ENCODE results near the gene ACVRL1. TPM values are rescaled to one million over a fixed set of nuclear protein-coding genes. Genes with fewer than 3 reads are reported as not detected.

ACVRL1 gene
- total RNA-seq, 1 donor from 2014 or later: 37.1 TPM

- no peak for DNase-seq (ENCODE audit: low spot score)
Measured at GRCh38 chr12:51942056-51942455, 34.8 kb downstream of the ACVRL1 start.

GRCh38 chr12:51942501-51943000 is 35.2 kb downstream of the ACVRL1 start:
- no peak for DNase-seq (ENCODE audit: low spot score)

DNA sequence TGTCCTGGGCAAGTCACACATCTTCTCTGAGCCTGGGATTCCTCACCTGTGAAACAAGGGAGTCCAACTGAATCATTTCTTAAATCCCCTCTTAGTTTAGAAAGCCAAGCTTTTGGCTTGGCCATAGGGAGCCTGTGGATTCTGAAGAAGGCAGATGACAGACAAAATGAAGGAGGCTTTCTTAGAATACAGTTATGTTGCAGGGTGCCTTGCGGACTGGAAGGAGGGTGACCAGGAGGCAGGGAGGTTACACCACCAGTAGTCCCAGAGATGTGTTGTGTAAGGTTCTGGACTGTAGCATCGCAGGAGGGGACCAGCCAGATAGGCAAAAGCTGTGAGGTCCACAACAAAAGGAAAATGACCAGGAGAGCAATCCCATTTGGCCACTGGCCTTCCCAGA is 36.0 kb downstream of the ACVRL1 start:
- DNase-seq (ENCODE audit: low spot score): no peak

DNA sequence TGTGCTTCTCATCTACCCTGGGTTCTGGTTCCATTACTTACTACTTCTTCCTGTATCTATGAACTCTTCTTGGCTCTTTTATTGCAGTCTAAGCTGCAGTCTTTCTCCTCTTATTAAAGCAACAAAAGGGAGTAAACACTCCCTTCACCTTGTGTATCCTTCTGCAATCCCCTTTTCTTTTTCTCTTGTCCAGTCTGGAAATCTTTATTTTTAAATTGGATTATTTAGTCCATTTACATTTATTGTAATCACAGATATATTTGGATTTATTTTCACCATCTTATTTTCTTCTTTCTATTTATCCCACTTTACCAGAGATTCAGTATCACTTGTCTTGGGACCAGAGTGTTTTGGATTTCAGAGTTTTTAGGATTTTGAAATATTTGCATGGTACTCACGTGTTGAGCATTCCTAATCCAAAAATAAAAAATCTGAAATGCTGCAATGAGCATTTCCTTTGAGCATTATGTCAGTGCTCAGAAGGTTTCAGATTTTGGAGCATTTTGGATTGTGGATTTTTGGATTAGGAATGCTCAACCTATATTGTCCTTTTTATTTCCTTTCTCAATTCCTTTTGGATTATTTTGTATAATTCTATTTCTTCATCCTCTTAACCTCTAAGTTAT is 37.4 kb downstream of the ACVRL1 start:
- no peak for DNase-seq (ENCODE audit: low spot score)

GRCh38 chr12:51947246-51947996 is 40.1 kb downstream of the ACVRL1 start:
- no peak for DNase-seq (ENCODE audit: low spot score)

- DNase-seq (ENCODE audit: low spot score): no peak
Measured at GRCh38 chr12:51948066-51948465, 40.8 kb downstream of the ACVRL1 start.

DNA sequence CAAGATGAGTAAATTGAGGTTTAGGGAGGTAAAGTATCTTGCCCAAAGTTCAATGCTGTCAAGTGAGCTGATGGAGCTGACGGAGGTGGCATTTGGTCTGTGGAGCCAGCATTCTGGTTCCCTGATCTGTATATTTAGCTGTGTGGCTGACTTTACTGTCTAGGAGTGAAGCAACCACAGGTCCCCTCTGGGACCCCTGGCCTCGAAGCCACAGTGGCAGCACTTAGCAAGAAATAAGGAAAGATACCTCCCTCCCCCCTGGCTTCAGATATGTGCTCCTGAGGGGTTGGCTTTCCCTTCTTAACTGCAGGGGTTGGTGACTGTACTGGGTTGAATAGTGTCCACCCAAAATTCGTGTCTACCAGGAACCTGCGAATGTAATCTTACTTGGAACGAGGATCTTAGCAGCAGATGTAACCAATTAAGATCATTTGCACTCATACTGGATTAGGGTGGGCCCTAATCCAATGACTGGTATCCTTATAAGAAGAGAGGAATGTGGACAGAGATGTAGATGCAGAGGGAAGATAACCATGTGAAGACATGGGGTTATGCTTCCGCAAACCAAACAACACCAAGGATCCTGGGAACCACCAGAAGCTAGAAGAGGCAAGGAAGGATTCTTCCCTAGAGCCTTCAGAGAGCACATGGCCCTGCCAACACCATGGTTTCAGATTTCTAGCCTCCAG is 42.2 kb downstream of the ACVRL1 start:
- DNase-seq (ENCODE audit: low spot score): no peak

DNA sequence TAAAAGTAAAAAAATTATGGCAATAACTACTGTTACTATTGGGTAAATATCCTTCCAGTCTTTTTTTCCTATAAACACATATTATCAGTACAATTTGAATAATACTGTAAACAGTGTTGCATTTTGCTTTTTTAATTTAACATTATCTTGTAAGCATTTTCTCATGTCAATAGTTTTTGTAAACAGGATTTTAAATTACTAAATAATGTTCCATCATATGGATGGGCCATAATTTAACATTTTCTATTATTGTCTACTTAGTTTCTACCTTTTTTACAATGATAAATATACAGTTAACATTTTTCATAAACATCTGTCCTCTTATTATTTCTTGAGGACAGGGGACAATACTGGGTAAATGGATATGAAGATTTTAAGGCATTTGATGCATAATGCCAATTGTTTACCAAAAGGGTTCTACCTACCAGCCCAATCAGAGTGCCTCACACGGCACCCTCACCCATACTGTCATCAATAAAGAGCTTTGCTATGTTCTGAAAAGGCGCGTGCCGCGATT is 43.4 kb downstream of the ACVRL1 start:
- DNase-seq (ENCODE audit: low spot score): no peak

DNA sequence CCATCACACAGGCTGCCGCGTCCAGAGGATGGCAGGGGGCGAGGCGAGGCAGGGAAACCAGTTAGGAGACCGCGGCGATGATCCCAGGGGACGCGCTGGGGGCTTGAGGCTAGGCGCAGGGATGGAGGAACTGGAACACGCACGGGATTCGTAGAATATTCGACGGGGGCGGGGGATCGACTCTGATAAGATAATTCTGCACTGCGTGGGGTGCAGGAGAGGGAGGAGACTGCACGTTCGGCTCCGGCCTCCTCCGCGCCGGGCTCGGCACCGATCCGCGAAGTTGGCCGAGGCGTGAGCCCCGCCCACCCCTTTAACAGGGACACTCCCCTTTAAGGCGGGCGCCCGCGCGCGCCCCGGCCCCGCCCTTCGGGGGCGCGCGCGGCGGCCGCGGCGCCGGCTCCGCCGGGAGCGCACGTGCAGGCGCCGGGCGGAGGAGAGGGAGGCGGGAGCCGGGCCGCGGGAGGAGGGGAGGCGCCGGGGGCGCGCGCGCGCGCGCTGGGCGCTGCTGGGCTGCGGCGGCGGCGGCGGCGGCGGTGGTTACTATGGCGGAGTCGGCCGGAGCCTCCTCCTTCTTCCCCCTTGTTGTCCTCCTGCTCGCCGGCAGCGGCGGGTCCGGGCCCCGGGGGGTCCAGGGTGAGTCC is 44.0 kb downstream of the ACVRL1 start, which contains the start of gene ACVR1B:
Gene ACVR1B, plus strand, starts transcription at position 501 of the 644 bp plus-strand sequence. Its CDS starts 45 bp downstream, at position 546.
- DNase-seq (ENCODE audit: low spot score): peak; percentile 92

- peak; percentile 24 for DNase-seq (ENCODE audit: low spot score)
Measured at GRCh38 chr12:51951843-51952722, 44.8 kb downstream of the ACVRL1 start.

DNA sequence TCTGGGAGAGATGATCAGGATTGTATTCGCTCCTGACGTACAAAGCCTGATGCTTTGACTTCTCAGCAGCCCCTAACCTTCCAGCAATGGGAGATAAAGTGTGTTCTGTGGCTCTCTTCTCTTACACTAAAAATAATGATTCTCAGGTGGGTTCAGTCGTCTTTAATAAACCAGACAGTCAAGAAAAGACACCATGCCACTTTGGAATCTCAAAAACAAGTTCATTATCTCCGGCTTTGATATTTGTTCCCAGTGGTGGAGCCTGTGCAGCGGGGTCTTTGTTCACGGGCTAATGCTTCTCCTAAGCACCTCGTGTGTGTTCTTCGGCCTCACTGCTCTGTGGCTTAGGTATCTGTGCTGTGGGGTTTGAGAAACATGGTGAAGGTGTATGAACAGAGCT is 45.8 kb downstream of the ACVRL1 start:
- DNase-seq (ENCODE audit: low spot score): no peak

- DNase-seq (ENCODE audit: low spot score): no peak
Measured at GRCh38 chr12:51953864-51954263, 46.6 kb downstream of the ACVRL1 start.

DNA sequence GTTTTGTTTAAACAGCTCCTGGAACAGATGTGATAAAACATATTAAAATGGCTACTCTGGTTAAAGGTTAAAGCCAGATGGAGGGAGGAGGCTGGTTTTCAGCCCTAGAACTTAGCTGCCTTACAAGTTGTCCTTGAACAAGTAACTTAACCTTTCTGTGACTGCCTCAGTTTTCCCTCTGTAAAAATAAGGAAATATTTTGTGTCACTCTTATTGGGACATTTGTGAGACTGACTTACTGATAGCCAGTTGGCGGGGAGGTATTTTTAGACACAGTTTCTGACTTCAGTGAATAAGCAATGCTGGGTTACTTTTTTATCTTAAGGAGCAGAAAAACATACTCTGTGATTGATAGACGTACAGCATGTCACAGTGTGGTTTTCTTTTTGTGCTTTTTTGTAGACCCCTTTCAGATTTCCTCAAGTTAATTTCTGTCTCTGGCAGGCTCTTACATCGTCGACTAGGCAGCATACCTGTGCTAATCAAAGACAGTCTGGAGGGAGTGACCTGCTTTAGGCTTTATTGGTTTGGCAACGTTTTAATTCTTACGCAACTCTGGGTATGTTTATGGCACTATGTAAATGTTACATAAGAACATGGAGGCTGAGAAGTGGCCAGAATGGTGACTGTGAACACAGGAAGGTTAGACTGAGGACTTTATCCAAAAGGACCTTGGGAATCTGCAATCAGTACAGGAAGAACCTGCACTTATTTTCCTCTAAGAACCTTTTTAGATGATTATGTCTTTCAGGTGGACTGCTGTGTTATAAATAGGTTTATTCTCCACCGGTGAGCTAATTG is 47.5 kb downstream of the ACVRL1 start:
- DNase-seq (ENCODE audit: low spot score): no peak

- DNase-seq (ENCODE audit: low spot score): no peak
Measured at GRCh38 chr12:51955702-51956101, 48.4 kb downstream of the ACVRL1 start.

DNA sequence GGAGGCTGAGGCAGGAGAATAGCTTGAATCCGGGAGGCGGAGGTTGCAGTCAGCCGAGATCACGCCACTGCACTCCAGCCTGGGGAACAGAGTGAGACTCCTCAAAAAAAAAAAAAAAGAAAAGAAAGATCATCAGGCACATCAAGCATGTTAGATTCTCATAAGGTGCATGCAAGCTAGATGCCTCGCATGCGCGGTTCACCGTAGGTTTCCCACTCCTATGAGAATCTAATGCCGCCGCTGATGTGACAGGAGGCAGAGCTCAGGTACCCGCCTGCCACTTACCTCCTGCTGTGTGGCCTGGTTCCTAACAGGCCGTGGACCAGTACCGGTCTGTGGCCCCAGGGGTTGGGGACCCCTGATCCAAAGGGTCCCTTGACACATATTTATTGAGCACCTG is 51.2 kb downstream of the ACVRL1 start:
- DNase-seq (ENCODE audit: low spot score): no peak

- no peak for DNase-seq (ENCODE audit: low spot score)
Measured at GRCh38 chr12:51959211-51959610, 51.9 kb downstream of the ACVRL1 start.

DNA sequence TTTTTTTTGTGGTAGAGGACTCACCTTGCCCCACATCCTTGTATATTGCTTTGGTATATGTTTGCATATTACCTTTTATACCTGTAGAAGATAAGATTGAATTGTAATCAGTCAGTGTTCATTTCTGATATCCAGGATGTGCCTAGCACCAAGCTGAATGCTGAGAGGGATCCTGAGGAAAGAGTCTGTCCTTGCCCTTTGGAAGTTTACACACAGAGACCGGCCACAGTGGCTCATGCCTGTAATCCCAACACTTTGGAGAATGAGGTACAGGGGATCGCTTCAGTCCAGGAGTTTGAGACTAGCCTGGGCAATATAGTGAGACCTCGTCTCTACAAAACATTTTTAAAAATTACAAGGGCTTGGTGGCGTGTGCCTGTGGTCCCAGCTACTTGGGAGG is 52.6 kb downstream of the ACVRL1 start:
- DNase-seq (ENCODE audit: low spot score): no peak

DNA sequence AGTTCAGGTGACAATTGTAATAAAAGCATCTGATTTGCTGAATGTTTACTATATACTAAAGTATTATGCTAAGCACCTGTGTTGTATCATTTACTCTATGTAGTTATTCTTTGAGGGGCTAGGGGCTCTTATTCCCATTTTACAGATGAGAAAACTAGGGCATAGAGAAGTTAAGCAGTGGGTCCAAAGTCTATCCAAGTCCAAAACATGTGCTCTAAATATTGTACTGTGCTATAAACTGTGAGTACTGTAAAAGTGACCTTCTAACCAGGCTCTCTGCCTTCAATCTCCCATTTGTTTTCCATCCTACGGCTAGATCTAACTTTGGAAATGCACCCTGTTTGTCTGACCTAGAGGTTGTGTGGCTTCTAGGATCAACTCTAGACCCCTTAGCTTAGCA is 53.2 kb downstream of the ACVRL1 start:
- no peak for DNase-seq (ENCODE audit: low spot score)

GRCh38 chr12:51960890-51961289 is 53.6 kb downstream of the ACVRL1 start:
- no peak for DNase-seq (ENCODE audit: low spot score)

DNA sequence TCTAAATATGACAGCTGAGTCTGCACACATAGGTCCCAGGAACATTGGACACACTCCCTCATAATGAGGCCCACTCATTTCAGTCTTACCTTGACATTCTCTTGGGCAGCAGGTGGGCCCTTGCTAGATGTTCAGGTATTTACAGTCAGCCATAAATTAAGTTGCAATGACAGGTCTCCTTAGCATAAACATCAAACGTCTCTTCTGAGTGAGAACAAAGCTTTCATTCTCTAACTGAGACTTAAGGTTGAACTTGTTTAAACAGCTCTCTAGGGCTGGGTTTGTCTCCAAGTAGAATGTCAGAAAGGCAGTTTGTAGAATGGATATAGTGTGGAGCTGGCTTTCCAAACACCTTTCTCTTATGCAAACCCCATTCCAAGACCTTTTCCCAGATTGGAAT is 54.5 kb downstream of the ACVRL1 start:
- no peak for DNase-seq (ENCODE audit: low spot score)

Data from mucosa of gallbladder (tissue), 1 donor.